ENCODE data around the gene SIT1.

DNA sequence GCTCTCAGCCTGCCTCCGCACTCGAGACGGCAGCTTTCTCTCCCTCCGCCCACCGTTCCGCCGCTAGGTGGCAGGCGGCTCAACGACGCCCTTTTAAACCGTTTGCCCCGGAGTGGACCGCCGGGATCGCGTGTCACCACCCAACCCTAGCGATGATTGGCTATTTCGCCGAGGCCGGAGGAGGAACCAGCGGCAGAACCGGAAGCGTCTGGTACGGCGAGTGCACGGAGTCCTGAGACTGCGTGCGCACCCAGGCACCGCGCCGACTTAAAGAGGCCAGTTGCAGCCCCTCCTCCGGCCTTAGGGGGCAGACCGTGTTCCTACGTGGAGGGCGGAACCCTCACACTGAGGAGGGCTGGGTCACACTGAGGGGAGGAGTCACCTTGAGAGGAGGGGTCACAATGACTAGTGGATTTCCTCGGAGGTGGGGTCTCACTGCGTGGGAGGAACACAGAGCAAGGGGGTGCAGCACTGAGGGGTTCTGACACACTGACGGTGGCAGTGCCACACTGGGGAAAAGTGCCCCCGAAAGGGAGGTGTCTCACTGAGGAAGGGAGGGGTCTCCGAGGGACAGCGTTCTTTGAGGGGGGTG is 46.6 kb downstream of the SIT1 start:
- TF ChIP-seq, protein P1, sequence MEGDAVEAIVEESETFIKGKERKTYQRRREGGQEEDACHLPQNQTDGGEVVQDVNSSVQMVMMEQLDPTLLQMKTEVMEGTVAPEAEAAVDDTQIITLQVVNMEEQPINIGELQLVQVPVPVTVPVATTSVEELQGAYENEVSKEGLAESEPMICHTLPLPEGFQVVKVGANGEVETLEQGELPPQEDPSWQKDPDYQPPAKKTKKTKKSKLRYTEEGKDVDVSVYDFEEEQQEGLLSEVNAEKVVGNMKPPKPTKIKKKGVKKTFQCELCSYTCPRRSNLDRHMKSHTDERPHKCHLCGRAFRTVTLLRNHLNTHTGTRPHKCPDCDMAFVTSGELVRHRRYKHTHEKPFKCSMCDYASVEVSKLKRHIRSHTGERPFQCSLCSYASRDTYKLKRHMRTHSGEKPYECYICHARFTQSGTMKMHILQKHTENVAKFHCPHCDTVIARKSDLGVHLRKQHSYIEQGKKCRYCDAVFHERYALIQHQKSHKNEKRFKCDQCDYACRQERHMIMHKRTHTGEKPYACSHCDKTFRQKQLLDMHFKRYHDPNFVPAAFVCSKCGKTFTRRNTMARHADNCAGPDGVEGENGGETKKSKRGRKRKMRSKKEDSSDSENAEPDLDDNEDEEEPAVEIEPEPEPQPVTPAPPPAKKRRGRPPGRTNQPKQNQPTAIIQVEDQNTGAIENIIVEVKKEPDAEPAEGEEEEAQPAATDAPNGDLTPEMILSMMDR (IDR thresholded peaks at IDR 0.05), result peak; percentile 90 to 99 (median 99)
- TF ChIP-seq POLR2A (IDR thresholded peaks at IDR 0.05) (peak; percentile 90), POLR2AphosphoS5 (IDR thresholded peaks at IDR 0.05) (peak; percentile 99)

All from prostate gland (tissue), 2 donors.